DMS153 treated with DMSO at 0.1 percent for 48 hours (cell line): ENCODE data around the gene SLC11A2.
"Not testable (repeated sequence)": the region's sequence is repeated elsewhere in the genome, so short reads cannot be mapped to it uniquely, and the experiment has no call there.

Experiments used
- DNase-seq: peaks from one replicate; lab custom pipeline; 2025; ENCODE audit not compliant: unreplicated experiment; lab: John Stamatoyannopoulos, UW

Gene SLC11A2

DNA sequence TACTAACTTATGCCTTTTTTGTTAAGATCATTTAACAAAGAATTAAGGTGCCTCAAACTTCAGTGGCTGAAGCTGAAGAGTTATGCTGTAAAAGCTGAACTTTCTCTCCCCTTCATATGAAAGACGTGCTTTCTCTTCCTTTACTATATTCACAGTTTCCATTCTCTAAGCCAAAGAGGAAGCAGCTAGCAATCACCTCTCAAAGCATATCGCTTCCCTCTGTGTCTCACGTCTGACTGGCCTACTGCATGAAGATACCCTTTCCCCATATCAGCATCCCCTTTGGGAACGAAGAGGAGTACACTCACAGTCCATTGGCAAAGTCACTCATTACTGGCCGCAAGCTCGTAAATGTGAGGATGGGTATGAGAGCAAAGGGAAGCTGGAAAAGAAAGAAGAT, 34.9 kb downstream of the SLC11A2 start:
- no peak for DNase-seq

DNA sequence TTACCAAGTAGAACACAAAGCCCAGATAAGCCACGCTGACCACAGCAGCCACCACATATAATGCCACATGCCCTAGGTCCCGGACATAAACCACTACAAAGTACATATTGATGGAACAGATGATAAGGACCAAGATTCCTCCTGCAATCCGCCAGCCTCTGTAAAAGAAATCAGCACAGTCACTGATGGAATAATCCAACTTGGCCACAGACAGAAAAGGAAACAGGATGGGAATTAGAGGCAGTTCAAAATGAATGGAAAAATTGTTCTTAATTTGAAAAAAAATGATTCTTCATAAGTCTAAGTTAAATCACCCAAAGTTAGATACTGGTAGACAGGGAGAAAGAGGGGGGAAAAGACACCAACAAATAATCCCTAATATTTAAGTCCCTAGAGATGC, 35.4 kb downstream of the SLC11A2 start:
- DNase-seq = no peak

DNA sequence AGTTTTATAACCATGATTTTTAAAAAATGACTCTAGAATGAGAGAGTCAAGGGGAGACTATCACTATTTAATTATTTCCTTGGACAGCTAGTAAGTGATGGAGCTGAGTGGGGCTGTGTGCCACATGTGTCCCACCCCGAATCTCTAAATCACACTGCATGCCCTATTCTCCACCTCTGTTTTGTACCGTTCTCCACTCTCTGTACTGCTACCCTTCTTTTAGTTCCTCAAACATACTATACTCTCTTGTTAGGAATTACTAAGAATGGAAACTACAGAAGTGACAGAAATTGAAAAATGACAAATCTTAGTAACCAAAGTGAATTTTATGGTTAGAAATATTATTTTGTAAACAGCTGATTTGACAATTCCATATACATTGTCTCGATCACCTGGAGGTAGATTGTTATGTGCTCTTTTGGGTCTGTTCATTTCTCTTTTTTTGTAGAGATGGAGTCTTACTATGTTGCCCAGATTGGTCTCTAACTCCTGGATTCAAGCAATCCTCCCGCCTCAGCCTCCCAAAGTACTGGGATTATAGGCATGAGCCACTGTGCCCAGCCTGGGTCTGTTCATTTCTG, 35.9 kb downstream of the SLC11A2 start:
- DNase-seq = no peak

DNA sequence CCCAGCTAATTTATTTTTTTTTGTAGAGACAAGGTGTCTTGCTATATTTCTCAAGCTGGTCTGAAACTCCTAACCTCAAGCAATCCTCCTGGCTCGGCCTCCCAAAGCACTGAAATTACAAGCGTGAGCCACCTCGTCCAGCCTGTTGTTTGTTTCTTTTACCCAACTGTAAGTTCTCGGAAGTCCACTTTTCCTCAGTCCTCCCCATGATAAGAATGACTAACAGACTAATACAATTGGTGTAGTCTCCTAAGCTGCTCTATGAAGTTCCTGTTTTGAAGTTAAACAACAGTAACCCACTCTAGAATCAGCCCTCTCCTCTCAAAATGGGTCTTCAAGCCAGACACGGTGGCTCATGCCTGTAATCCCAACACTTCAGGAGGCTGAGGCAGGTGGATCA, 37.3 kb downstream of the SLC11A2 start:
- DNase-seq = no peak

DNA sequence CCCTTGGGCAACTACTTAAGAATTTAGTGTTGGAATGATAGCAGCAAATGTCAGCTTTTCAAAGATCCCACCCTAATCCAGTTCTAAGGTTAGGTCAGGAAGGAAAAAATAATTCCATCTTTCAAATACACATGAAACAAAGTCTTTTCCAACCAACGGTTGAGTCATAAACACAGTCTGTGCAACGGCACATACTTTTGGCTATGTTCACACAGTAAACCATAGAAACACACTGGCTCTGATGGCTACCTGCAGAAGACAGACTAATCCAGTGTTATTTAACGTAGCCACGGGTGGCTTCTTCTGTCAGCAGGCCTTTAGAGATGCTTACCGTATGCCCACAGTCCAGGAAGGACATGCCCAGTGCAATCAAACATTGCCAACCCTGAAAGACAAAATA, 38.1 kb downstream of the SLC11A2 start:
- DNase-seq = no peak

DNA sequence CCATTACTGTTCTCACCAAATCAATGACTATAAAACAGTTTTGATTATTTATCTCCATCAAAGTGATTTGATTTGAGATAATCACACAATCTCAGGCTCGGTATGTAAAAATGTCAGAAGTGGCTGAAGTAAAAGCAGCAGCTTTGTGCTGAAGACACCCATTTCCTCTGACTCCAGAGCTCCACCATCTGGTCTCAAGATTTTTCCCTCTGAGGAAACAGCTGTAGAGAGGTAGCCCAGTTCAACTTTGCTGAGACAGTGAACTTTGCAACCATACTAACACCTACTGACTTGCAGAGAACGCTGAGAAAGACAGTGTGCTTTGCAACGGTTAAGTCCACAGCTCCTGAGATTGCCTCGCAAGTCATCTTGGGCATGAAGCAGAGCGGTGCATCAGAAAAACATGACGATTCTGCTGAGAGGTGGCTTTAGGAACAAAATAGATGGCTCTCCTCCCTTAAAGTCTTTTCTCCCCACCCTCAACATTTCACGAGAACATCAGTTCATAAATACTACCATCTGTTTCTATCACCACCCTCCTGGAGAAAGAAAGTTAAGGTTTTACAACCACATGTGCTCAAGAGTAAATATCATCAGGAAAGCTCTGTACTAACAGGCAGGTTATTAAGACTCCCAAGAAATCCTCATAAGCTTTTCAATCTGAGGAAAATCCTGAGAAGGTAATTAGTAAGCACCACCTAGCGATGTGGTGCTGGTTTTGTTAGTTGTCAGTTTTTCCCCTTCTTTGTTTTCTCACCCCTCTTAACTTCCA, 39.0 kb downstream of the SLC11A2 start:
- DNase-seq = peak; percentile 5

DNA sequence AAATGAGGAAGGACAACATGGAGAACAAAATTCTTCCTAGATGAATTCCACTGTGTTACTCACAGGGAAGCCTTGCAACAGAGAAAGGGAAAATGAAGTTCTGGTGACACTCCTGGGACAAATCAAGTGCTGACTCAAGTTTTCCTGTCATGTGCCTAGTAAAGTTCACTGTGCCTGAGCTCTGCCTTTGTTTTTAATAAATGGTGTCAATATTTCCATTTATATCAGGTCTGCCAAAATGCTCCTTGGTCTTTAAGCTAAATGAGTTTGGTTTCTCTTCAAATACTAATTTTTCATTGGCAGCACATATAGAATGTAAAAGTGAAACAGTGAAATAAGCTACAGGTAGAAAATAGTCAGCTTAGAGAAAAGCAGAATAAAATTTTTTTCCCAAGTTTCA, 40.9 kb downstream of the SLC11A2 start:
- no peak for DNase-seq

DNA sequence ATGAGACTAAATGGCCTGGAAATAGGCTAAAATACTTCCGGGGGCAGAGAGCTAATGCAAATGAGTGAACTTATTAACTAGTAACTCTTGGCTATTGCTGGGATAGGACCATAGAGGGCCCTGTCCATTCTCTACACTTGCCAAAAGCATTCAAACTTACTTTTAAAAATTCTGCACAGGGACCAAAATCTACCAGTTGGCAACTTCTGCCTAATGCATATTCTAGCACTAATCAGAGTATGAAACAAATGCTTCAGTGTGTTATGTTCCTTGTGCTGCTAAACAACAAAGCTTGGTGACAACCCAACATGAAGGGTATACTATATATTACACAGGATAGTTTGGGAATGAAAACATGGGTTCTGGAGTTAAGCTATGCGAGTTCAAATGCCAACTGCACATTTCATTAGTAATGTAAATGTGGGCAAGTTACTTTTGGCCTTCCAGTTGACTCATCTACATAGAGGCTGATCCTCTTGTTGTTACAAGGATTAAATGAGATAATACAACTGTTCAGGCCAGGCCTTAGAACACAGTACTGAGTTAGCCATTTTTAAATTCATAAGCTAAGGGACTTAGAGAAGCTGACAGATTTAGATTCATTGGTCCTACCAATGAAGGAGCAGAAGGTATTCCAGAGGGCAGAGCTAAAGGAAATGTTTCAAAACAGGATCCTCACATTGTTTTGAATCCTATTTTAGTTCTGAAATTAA, 41.4 kb downstream of the SLC11A2 start:
- DNase-seq = no peak

DNA sequence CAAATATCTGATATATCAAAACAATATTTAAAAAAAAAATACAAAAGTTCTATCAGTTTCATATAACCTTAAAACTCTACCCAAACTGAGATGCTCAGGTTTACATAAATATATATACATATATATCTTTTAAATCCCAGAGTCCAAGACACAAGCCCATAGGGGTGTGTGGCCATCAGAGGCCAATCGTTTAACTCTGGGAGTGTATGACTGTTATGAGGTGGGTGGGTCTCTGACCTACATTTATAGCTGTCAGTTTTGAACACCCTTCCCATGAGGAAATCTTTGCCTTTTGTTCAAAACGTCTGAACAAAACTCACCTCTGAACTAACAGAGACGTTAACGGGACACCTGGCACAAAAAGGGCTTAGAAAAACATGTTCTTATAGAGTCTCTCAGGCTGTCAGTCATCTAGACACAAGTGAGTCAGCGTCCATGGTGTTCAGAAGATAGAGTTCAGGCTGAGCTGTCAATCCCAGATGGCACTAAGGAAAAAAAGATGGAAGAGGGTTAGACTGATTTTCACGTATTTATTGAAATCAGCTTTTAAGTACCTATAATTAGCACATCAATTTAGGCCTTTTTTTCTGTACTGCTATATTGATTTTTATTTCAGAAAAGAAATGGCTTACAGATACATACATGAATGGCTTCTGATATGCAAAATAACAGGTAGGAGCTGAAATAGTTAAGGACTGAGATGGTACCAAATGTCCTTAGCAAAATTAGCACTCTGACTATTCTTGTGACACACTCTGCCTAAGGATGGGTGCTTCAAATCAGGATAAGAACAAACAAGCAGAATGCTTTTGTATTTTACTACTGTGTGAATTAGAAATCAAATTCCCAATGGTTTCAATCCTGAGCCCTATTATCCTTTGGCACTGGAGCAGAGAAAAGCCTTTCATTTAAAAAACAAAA, 44.6 kb downstream of the SLC11A2 start:
- DNase-seq = no peak

DNA sequence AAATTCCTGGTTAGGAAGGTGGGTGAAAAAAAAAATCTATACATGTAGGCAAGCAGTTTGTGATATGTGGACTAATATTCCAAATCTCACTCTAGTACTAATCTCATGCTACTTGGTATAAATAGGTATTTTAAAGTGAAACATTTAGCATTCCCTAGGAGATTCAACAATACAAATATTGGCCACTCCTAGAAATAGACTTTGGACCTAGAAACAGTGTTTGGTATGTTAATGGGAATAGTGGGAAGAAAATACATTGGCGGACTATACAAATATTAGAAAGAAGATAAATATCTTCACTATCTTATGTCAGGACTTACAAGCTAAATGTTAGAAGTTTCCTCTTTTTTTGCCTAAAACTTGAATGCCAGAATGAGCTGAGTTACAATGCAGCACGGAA, 45.6 kb downstream of the SLC11A2 start:
- no peak for DNase-seq

DNA sequence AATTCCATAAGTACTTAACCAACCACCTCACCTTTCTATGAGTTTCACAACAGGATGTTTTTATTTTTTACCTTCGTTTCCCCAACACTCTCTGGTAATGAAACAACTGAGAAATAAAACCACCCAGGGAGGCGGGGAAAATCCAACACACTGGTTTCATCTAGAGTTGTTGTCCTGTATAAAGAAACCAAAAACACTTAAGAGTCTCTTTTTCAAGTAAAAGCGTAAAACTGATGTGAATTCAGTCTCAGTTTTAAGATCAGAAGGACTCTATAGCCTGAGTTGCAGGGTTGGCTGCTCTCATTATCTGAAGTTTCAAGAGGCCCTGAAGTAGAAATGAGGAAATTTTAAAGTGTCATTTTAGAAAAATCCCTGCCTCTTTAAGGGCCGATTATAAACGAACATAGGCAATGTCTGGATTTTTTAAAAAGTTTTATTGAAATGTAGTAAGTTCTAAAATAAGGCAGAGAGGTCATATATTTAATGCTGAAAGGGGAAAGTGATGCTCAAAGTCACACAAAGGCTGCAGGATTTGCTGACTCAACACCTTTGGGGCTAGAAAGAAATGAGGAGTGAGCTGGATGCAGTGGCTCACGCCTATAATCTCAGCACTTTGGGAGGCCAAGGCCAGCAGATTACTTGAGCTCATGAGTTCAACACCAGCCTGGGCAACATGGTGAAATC, 46.7 kb downstream of the SLC11A2 start:
- DNase-seq = no peak

DNA sequence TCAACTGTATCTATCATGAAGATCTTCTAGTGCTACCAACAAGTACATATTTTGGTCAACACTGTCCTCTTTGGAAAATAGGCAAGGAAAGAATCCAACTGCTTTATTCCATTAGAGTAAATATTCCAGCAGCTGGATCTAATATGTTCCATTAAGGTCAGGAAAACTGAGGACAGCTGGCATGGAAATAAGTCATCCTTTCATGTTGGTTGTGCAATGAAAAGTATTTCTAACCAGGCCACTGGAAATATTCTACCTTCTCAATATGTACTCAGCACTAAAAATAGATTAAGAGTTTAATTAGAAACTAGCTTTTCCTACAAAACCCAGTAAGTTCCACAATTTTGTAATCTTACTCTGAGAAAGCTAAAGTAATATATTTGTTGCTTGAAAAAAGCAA, 54.2 kb downstream of the SLC11A2 start:
- DNase-seq = no peak

DNA sequence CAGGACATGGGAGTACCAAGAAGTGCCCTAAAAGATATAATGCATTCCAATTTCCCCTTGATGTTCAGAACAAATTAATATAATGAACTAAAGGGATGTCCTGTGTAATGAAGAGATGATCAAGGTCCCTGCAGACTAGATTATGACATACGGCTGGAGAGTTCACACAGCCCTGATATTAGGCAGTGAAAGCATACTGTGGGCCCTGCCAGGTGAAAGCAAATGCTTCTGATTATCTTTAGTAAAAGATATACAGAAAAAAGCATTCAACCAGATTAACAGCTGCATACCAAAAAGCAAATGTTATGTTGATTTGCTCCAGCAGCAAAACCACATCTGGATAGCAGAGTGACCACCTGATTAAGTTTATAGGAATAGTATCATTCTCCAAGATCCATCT, 61.8 kb downstream of the SLC11A2 start:
- no peak for DNase-seq

DNA sequence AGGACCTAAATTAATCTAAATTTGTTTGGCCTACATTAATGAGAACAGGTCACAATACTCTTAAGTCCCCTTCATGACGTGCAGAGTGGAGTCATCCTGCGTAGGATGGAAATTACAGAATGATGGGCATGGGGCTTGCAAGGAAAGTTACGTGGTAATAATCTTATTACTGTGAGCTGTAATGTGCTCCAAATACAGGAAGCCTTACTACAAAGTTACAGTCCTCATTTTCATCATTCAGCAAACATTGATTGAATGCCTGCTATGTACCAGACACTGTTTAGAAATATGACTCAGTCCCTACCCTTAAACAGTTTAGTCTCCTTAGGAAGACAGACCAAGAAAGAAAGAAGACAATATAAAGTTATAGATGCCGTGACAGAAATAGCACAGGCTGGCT, 64.5 kb downstream of the SLC11A2 start:
- DNase-seq = no peak

DNA sequence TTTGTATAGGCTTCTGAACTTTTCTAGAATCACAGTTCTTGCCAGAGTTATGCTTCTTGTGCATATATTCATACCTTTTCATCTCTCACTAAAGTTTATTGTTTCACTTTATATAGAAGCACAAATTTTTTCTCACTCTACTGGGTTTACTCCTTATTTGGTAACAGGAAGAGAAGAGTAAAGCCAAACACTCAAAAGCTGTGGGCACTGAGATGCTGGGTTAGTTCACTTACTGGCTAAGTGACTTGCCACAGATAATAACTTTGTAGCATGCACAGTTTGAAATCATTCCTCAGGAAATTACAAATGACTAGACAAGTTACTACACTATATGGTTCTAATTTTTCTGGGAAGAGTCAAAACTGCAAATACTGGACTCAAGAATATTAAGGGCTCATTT, 66.1 kb downstream of the SLC11A2 start:
- no peak for DNase-seq

DNA sequence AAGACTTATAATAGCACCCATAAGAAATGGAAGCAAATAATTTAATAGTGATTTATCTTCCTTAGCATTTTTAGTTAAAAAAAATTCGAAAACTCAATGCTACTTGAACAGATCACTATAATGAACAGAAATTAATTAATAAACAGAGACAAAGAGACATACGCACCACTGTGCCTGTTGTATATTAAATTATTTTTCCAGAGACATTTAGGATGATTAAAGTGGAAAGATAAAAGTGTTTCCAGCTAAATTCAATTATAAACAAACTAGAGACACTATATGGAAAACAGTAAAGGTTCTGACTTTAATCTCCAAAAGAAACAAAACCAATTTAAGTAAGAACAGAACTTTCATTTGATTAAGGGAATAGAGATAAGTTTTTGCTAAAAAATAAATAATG, 70.5 kb downstream of the SLC11A2 start:
- no peak for DNase-seq

DNA sequence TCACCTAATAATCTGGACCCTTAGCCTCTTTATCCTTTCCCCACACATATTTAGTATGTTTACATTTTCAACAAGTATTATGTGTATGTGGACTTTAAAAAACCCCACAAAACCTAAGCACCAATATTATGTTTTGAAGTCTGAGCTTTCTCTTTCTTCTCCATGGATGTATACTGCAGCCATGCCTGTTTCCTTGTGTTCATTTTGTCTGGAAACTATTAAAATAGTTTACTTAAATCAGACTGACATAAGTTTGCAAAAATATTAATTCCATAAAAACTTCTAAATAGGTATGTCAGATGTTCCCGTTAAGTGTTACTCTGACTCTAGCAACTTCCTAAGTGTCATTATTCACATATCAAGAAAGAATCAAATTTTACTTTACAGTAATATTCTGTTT, 70.9 kb downstream of the SLC11A2 start:
- no peak for DNase-seq

DNA sequence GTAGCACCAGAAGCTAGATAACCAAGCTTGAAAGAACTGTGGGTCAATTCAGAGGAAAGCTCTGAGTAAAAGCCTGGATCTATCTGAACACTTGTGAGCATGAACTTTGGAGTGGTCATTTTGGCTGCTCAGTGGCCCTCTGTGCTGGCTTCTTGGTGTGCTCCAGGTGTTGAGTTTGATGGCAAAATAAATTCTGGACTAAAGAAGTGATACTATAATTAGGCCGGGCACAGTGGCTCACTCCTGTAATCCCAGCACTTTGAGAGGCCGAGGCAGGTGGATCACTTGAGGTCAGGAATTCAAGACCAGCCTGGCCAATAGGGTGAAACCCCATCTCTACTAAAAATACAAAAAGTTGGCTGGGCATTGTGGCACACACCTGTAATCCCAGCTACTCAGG, 71.4 kb downstream of the SLC11A2 start:
- not testable (repeated sequence) for DNase-seq

DNA sequence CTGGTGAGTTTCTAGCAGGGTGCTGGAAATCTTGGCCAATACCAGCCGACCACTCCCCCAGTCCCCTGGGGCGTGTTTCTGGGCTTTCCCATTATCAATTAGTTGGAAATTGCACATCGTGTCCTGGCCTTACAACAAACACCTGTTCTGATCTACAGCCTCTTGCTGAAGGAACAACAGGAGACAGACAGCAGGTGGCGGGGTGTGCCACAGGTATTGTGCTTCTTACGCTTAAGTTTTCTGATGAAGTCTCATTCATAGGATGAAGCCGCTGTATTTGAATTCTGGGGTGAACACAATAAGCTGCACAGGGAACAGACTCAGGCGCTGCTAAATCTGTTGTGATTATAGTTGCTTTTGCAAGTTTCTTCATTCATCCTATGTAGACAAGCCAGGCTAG, 73.1 kb downstream of the SLC11A2 start:
- no peak for DNase-seq

DNA sequence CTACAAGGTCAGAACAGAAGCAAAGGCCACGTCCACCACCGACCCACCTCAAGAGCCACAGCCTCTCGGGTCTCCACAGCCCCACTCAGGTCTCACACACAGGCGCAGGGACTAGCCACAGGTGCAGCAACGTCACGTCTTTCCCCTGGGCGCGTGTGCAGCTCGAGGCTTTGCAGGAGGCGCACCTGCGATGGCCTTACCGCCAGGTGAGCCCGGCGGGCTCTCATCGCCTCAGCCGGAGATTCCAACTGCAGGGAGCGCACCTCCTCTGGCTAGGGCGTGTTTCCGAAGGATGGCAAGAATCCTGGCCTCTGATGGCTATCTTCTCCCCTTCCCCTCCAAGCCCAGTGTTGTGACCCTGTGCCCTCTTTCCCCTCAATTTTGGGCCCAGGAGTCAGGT, 73.7 kb downstream of the SLC11A2 start, which contains the start of gene HIGD1C:
Gene HIGD1C, plus strand, starts transcription at position 35 of the 400 bp plus-strand sequence. CDS start 1,455 bp downstream, outside the sequence.
- DNase-seq = no peak

DNA sequence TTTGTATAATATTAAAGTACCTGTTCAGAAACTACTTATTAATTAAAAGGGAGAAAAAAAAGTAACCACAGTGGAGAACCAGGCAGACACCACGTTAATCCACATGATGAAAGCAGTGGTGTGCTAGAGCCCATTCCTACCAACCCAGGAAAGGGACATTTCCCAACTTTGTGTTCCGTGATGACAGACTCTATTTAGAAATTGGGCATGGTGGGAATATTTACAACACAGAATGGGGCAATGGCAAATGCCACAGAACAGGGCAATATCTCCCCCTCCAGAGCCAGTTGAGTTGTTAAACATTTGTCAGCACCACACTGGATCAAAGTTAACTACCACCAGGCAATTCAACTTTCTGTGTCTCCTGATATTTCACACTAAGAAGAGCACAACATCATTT, 75.1 kb downstream of the SLC11A2 start:
- DNase-seq = no peak
